PFSK-1 (cell line): ENCODE data around the gene SUFU.

Source experiments
- FOXP2 ChIP-seq: optimal IDR thresholded peaks from 2 replicates; pipeline ENCODE3; 2011; ENCODE audit warnings: borderline replicate concordance, control low read depth, inconsistent platforms; ENCODE audit not compliant: insufficient read depth; ENCODE audit errors: extremely low read length, extremely low read depth
- POLR2AphosphoS5 ChIP-seq: IDR thresholded peaks from 2 replicates; pipeline ENCODE4 v1.6.1; 2012; ENCODE audit warnings: low read depth, mild to moderate bottlenecking, control low read depth, low read length, moderate library complexity
- SIN3A ChIP-seq: IDR thresholded peaks from 2 replicates; pipeline ENCODE4 v1.6.1; 2012; ENCODE audit warnings: mild to moderate bottlenecking, low read length, moderate library complexity, borderline replicate concordance; ENCODE audit not compliant: insufficient read depth
- TAF1 ChIP-seq: IDR thresholded peaks from 2 replicates; pipeline ENCODE4 v1.6.1; 2012; ENCODE audit warnings: low read length, control low read depth, borderline replicate concordance; ENCODE audit not compliant: insufficient read depth
- TF ChIP-seq, protein P1 (sequence below), 2 experiments: IDR thresholded peaks; 2 replicates each; pipeline versions ENCODE4 v1.6.1 to v1.8.0; 2011 to 2012; ENCODE audit warnings: low read depth in 2 of 2, low read length in 2 of 2, control low read depth in 1 of 2, inconsistent platforms in 1 of 2, mild to moderate bottlenecking in 1 of 2, moderate library complexity in 1 of 2; ENCODE audit not compliant: insufficient read depth in 1 of 2

SUFU gene

DNA sequence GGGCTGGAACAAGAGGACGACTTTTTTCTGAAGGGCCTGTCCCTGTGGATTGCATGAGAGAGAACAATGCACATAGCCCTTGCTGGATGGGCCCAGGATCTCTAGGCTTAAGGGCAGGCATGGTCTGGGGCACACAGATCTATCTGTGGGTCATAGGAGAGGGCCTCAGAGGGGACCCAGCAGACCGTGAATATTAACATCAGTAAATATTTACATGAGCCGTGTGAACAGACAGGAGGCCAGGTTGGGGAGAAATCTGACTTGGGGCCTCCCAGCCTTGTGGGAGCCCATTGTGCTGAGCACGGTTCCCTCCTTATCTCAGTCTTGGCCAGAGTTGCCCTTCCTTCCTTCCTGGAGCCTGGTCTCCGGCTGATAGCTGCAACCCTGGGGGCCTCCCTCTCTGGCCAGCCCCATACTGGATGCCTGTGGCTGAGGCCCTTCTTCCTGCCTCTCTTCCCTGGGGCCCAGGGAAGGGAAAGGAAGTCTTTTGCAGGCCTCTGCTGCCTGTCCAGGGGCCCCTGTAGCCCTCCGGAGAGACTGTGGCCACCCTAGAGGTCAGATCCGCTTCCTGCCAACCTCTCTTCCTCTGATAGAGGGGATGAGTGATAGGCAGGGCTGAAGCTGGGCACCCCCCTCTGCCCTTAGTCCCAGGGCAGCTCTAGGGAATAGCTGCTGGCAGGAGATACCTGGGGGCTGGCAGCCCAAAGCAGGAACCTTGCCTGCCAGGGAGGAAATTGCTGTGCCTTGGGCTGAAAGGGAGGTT is 96.0 kb downstream of the SUFU start:
- no peak for TF ChIP-seq FOXP2
- TF ChIP-seq, protein P1, sequence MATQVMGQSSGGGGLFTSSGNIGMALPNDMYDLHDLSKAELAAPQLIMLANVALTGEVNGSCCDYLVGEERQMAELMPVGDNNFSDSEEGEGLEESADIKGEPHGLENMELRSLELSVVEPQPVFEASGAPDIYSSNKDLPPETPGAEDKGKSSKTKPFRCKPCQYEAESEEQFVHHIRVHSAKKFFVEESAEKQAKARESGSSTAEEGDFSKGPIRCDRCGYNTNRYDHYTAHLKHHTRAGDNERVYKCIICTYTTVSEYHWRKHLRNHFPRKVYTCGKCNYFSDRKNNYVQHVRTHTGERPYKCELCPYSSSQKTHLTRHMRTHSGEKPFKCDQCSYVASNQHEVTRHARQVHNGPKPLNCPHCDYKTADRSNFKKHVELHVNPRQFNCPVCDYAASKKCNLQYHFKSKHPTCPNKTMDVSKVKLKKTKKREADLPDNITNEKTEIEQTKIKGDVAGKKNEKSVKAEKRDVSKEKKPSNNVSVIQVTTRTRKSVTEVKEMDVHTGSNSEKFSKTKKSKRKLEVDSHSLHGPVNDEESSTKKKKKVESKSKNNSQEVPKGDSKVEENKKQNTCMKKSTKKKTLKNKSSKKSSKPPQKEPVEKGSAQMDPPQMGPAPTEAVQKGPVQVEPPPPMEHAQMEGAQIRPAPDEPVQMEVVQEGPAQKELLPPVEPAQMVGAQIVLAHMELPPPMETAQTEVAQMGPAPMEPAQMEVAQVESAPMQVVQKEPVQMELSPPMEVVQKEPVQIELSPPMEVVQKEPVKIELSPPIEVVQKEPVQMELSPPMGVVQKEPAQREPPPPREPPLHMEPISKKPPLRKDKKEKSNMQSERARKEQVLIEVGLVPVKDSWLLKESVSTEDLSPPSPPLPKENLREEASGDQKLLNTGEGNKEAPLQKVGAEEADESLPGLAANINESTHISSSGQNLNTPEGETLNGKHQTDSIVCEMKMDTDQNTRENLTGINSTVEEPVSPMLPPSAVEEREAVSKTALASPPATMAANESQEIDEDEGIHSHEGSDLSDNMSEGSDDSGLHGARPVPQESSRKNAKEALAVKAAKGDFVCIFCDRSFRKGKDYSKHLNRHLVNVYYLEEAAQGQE (IDR thresholded peaks at IDR 0.05; ENCODE audit: insufficient read depth in 1 of 2, low read depth in 2 of 2, low read length in 2 of 2): 0 out of 4 replicates have a peak, but pooled peaks of 1 of the 2 experiments have one; percentile 18
- no peak for TF ChIP-seq POLR2AphosphoS5
- TF ChIP-seq TAF1: no peak
- no peak for TF ChIP-seq SIN3A

DNA sequence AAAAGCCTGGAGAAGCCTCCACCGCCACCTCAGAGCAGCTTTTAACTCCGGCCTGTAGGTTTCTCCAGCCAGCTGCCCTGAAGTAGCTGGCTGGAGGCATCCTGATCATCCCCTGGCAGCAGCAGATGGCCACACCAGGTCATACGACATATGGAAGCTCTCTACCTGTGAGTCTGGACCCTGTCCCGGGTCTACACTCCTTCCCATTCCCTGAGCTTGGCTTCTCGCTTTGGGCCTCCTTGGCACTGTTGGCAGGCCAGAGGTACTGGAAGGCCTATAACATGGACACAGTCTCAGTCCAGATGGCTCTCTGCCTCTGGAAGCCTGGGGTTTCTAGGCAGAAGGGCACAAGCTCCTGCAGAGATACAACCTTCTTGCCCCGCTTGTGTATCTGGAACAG is 97.0 kb downstream of the SUFU start:
- TF ChIP-seq SIN3A (no peak), TAF1 (no peak), POLR2AphosphoS5 (no peak), FOXP2 (no peak)
- TF ChIP-seq, protein P1 (IDR thresholded peaks at IDR 0.05; ENCODE audit: insufficient read depth in 1 of 2, low read depth in 2 of 2, low read length in 2 of 2): no peak

DNA sequence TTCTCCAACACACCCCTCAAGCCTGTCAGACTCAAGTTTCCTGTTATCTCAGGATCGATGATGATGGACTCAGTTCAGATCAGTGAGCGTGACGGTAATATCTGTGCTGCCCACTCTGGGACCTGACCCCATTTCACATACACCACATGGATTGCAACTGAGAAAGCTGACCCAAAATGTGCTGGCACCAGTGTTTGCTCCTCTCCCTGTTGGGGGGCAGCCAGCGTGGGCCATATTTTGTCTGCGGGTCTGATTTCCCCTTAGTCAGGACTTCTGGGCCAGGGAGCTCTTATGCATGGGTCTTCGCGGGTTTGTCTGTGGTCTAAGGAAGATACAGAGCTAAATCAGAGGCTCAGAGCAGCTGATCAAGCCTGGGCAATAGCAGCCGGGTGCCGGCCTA is 97.9 kb downstream of the SUFU start:
- TF ChIP-seq TAF1 (no peak), SIN3A (no peak), FOXP2 (no peak), POLR2AphosphoS5 (no peak)
- TF ChIP-seq, protein P1 (IDR thresholded peaks at IDR 0.05; ENCODE audit: insufficient read depth in 1 of 2, low read depth in 2 of 2, low read length in 2 of 2): no peak

DNA sequence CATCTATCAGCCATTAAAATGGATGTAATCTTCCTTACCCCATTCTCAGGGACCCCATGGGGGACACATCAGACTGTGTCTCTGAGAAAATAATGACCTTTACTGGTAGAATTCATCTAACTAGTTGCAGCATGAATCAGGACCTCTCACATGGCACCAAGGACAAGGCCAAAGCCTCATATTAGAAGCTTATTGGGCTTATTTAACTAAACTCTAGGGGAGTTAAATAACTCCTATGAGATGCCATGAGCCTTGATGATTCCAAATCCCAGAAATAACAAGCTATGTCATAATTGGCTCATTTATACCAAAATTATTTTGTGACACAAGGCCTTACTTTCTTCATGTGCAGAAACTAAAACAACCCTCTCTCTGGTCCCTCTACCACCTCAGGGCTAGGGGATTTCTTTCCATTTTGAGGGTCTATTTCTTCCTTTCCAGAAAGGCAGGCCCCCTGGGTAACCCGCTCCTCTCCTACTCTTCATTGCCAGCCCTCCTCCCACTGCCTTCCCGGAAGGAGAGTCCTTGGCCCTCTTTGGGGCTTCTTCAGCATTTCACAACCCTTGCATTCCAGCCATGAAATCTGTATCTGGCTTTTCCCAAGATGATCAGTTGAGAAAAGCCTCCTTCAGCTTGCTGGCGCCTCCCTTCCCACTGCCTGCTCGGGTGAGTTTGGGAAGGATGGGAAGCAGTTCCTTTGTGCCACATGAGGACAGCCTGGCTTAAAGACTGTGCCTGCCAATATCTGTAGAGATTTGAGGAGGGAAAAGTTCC is 98.7 kb downstream of the SUFU start:
- TF ChIP-seq POLR2AphosphoS5 (no peak), SIN3A (no peak)
- TF ChIP-seq, protein P1 (IDR thresholded peaks at IDR 0.05; ENCODE audit: insufficient read depth in 1 of 2, low read depth in 2 of 2, low read length in 2 of 2): no peak
